Activated T-cell treated with anti-CD3 and anti-CD28 coated beads for 4 hours (primary cell): ENCODE data around the gene RNF149.
"Not testable (repeated sequence)": the region's sequence is repeated elsewhere in the genome, so short reads cannot be mapped to it uniquely, and the experiment has no call there.

Experiments used
- DNase-seq: peaks from one replicate; pipeline ENCODE4 v3.0.0-alpha.2; 2020

Gene RNF149

DNA sequence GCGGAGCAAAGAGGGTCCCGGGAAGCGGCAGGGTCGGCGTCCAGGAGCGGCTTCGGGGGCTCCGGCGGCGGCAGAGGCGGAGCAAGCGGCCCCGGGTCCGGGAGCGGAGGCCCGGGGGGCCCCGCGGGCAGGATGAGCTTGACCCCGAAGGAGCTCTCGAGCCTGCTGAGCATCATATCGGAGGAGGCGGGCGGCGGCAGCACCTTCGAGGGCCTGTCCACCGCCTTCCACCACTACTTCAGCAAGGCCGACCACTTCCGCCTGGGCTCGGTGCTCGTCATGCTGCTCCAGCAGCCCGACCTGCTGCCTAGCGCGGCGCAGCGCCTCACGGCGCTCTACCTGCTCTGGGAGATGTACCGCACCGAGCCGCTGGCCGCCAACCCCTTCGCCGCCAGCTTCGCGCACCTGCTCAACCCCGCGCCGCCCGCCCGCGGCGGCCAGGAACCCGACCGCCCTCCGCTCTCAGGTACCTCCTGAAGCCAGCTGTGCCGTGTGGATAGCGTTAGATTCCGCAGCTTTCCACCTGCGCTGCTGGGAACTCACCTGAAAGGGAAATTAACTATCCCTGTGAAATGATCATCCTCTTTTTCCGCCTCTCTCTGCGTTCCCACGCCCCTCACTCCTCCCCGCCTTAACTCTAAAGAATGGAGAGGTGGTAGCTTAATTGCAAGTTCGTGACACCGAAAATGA, 55.3 kb downstream of the RNF149 start:
- DNase-seq: peak; percentile 50

- peak; percentile 99 for DNase-seq
Observed at GRCh38 chr2:101252408-101253012, 56.0 kb downstream of the RNF149 start, which contains the start of gene CNOT11. Gene CNOT11 (plus strand): TSS chr2:101252886. CDS start chr2:101252965, 79 bp downstream.

GRCh38 chr2:101251844-101252407, 56.6 kb downstream of the RNF149 start:
- DNase-seq: peak; percentile 15

- not testable (repeated sequence) for DNase-seq
Observed at GRCh38 chr2:101251246-101251781, 57.2 kb downstream of the RNF149 start.

DNA sequence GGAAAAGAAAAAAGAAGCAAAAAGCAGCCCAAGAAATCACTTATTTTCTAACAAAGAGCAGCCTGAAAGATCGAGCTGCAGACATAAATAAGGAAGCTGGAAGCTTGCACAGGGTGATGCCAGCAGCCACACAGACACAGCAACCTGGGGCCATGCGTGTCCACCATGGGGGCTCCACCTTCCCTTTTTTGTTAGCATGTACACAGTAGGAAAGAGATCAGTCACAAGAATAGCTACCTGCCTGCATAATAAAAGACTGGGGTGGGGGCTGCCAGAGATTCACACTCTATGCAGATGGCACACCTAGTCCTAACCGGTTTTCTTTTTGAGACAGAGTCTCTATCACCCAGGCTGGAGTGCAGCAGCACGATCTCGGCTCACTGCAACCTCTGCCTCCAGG, 58.7 kb downstream of the RNF149 start:
- DNase-seq: no peak

- not testable (repeated sequence) for DNase-seq
Observed at GRCh38 chr2:101248756-101249155, 59.7 kb downstream of the RNF149 start.

DNA sequence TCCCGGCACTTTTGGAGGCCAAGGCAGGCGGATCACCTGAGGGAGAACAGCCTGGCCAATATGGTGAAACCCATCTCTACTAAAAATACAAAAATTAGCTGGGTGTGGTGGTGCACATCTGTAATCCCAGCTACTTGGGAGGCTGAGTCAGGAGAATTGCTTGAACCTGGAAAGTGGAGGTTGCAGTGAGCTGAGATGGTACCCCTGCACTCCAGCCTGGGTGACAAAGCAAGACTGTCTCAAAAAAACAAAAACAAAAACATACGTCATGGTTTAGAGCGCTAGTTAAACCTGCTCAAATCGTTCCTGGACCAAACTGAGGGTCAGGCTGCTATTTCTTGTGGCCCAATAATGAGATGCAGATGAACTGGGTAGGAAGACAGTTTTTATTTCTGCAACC, 63.0 kb downstream of the RNF149 start:
- DNase-seq: not testable (repeated sequence)

DNA sequence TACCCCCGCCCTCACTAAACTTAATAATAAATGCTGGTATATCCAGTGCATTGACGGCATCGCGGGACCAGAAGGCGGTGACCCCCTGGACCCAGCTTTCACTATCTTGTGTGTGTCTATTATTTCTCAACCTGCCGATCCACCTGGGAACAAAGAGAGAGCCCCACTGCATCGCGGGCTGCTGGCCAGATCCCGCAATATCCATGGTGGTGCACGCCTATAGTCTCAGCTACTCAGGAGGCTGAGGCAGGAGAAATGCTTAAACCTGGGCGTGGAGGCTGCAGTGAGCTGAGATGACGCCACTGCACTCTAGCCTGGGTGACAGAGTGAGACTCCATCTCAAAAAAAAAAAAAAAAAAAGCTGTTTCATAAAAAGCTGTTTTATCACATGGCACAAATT, 63.6 kb downstream of the RNF149 start:
- DNase-seq: not testable (repeated sequence)

DNA sequence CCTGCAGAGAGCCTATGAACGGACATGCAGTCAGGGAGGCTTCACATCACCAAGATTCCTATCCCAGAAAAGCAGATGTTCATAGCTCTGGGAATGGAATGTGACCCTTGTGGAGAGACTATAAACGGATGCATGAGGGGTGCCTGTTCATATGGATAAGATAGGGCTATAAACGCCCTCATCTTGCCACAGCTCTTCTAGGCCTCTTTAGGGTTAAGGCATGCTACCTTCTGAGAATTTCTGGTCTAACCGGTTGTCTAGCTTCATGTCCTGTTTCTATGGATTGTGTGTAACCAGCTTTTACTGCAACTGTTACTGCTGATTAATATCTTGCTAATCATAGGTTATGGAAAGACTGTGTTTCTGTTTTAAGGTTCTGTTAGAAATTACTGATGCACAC, 64.1 kb downstream of the RNF149 start:
- not testable (repeated sequence) for DNase-seq

DNA sequence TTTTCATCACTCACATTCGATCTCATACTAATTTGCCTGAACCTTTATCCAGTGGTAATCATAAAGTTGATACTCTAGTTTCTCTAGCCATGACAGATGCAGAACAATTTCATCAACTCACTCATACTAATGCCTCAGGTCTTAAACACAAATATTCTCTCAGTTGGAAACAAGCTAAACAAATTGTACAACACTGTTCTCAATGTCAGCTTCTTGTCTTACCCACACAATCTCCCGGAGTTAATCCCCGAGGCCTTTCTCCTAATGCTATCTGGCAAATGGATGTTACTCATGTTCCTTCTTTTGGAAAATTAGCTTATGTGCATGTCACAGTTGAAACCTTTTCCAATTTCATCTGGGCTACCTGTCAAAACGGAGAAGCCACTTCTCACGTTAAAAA, 67.3 kb downstream of the RNF149 start:
- DNase-seq: no peak

DNA sequence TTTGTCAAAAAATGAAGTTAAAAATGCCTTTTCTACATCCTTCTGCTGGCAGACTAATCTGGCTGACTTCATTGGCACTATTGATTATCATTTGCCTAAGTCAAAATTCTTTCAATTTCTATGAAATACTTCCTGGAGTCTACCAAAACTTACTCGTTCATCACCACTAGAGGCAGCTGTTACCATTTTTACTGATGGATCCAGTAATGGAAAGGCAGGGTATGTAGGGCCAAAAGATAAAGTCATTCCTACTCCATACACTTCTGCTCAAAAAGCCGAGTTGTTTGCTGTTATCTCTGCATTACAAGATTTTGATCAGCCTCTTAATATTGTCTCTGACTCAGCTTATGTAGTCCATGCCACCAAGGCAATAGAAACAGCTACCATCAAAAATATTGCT, 67.8 kb downstream of the RNF149 start:
- DNase-seq: not testable (repeated sequence)

GRCh38 chr2:101239760-101240118, 68.8 kb downstream of the RNF149 start:
- DNase-seq: not testable (repeated sequence)

DNA sequence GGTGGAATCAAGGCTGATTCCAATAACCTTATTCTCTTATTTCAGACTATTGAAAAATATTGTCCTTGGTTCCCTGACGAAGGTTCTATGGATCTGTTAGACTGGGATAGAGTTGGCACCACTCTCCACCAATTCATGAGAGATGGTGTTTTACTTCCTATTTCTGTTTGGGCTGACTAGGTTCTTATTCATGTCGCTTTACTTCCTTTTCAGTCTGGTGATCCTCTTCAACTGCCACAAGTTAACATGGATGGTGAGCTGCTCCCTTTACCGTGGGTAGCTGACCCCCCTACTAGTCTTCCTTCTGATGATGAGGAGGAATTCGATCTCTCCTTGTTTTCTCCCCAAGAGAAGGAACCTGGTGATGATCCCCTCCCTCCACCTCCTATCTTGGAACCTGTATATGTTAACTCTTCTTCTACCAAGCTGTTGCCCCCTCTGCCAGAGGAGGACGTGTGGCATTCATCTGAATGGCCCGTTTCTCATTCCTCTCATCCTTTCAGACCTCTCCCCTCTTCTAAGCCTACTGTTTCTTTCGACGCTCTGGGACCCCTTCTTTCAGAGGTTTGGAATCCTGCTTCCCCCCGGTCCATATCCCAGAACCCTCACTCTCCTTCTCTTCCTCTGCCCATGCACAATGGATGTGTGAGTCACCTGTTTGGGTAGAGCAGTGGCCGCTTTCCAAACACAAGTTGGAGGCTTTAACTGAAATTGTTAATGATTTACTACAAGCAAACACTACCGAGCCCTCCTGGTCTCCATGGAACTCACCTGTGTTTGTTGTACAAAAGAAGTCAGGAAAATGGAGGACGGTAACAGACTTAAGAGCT, 69.4 kb downstream of the RNF149 start:
- no peak for DNase-seq

- DNase-seq: not testable (repeated sequence)
Observed at GRCh38 chr2:101237944-101238343, 70.6 kb downstream of the RNF149 start.

- DNase-seq: not testable (repeated sequence)
Observed at GRCh38 chr2:101235956-101236355, 72.5 kb downstream of the RNF149 start.

DNA sequence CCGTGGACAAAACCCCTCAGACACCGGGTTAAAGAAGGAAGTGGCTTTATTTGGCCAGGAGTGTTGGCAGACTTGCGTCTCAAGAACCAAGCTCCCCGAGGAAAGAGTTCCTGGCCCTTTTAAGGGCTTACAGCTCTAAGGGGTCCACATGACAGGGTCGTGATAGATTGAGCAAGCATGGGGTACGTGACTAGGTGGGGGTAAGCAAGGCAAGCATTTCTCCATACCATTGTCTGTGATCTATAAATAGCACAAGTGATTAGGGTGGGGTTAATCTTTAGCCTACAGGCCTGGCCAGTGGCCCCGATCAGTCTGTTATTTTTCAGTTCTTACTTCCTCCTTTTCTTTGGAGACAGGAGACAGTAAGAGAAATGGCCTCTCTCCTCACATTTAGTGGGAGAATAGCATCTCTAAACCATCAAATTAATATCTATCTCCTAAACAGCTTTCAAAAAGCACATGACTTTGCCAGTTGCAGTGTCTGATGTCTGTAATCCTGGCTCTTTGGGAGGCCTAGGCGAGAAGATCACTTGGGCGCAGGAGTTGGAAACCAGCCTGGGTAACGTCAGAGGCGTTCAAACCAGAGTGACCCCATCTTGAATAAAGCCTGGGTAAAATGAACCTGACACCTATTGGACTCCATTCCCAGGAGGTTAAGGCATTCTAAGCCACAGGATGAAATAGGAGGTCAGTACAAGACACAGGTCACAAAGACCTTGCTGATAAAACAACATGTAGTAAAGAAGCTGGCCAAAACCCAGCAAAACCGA, 74.1 kb downstream of the RNF149 start:
- no peak for DNase-seq

DNA sequence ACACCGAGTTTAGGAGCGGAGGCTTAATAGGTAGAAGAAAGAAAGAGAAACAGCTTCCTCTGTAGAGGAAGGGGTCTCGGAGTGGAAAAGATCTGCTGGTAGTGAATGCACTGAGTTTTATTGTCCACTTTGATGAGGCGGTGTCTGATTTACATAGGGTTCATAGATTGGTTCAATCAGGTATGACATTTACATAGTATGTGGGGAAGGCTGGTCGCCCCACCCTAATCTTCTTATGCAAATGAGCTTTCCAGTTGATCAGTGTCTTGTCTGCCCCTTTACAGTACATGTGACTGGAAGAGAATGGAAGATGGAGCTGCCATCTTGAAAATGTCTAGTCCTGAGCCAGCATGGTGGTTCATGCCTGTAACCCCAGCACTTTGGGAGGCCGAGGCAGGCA, 75.7 kb downstream of the RNF149 start:
- DNase-seq: no peak

- no peak for DNase-seq
Observed at GRCh38 chr2:101231937-101232730, 76.4 kb downstream of the RNF149 start.

DNA sequence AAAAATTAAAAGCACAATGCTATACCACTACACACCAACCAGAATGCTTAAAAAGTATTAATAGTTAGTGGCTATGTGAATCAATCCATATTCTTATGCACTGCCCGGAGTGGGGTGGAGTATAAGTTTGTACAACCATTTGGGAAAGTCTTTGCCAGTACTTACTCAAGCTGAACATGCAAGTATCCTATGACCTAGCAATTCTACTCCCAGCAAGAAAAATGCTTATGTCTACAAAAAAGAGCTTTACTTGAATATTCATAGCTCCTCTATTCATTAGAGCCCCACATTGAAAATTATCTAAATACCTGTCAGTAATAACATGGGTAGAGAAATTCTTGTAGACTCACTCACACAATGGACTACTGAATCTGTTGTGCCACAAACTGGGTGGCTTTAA, 77.3 kb downstream of the RNF149 start:
- DNase-seq: no peak

GRCh38 chr2:101230541-101231001, 77.9 kb downstream of the RNF149 start:
- DNase-seq: no peak
